Stimulated activated CD4-positive, alpha-beta T cell treated with anti-CD3 and anti-CD28 coated beads, Interleukin-4, amount 100 ng/mL, for 48 hours (primary cell): ENCODE measurements around the gene PROCA1.
"Not testable (repeated sequence)": the region's sequence is repeated elsewhere in the genome, so short reads cannot be mapped to it uniquely, and the experiment has no call there.

Source experiments
- DNase-seq, 2 donors: peaks; one replicate each; pipeline ENCODE4 v3.0.0-alpha.2; 2020; ENCODE audit warnings: low read depth in 2 of 2

The PROCA1 gene

GRCh38 chr17:28725660-28726225, 14.1 kb upstream of the PROCA1 start:
- DNase-seq: peak in 1 of 2 donors; percentile 58

GRCh38 chr17:28725166-28725659, 13.5 kb upstream of the PROCA1 start:
- DNase-seq: no peak

- no peak for DNase-seq
Observed at GRCh38 chr17:28724500-28725165, 12.9 kb upstream of the PROCA1 start.

- not testable (repeated sequence) for DNase-seq
Observed at GRCh38 chr17:28723836-28724499, 12.3 kb upstream of the PROCA1 start.

GRCh38 chr17:28723159-28723835, 11.6 kb upstream of the PROCA1 start:
- no peak for DNase-seq

GRCh38 chr17:28722417-28723158, 10.9 kb upstream of the PROCA1 start:
- no peak for DNase-seq

- DNase-seq: not testable (repeated sequence)
Observed at GRCh38 chr17:28720997-28721329, 9.3 kb upstream of the PROCA1 start.

- no peak for DNase-seq
Observed at GRCh38 chr17:28720247-28720996, 8.7 kb upstream of the PROCA1 start.

- no peak for DNase-seq
Observed at GRCh38 chr17:28719021-28719433, 7.3 kb upstream of the PROCA1 start.

- no peak for DNase-seq
Observed at GRCh38 chr17:28718333-28719020, 6.8 kb upstream of the PROCA1 start.

- DNase-seq: no peak
Observed at GRCh38 chr17:28717578-28718332, 6.1 kb upstream of the PROCA1 start, which contains the start of gene RAB34. TSS of gene RAB34 (minus strand) at chr17:28717868. CDS start at chr17:28717266, 602 bp downstream.

- no peak for DNase-seq
Observed at GRCh38 chr17:28716740-28717577, 5.3 kb upstream of the PROCA1 start.

- DNase-seq: no peak
Observed at GRCh38 chr17:28715217-28715616, 3.5 kb upstream of the PROCA1 start.

GRCh38 chr17:28714281-28714680, 2.6 kb upstream of the PROCA1 start:
- DNase-seq: no peak

GRCh38 chr17:28712705-28713415, 1.2 kb upstream of the PROCA1 start:
- DNase-seq: no peak

GRCh38 chr17:28712032-28712704, 480 bp upstream of the PROCA1 start:
- peak; percentile 58 to 66 for DNase-seq
